Testis (tissue), 3 donors: ENCODE measurements around the gene STK39. TPM values are rescaled to one million over a fixed set of nuclear protein-coding genes. Genes with fewer than 3 reads are reported as not detected.

Experiments used
- DNase-seq: peaks from one replicate; pipeline ENCODE4 v3.0.0-alpha.2; 2019
- H3K27ac ChIP-seq, 2 donors: fragments of 200-600 bp; sonication (generic); one replicate each; pipeline ENCODE4 v1.5.1; 2019
- H3K27me3 ChIP-seq: fragments of 200-600 bp; sonication (generic); one replicate; pipeline ENCODE4 v1.5.1; 2019
- H3K36me3 ChIP-seq: fragments of 200-600 bp; sonication (generic); one replicate; pipeline ENCODE4 v1.5.1; 2017; ENCODE audit warnings: low read depth; ENCODE audit errors: missing control alignments
- H3K4me1 ChIP-seq: fragments of 200-600 bp; sonication (generic); one replicate; pipeline ENCODE4 v1.5.1; 2019
- H3K4me3 ChIP-seq, 2 donors: fragments of 200-600 bp; sonication (generic); one replicate each; pipeline ENCODE4 v1.5.1; 2017 to 2019
- H3K9me3 ChIP-seq: fragments of 200-600 bp; sonication (generic); one replicate; pipeline ENCODE4 v1.5.1; 2017
- POLR2A ChIP-seq: fragments of 450-650 bp; IDR thresholded peaks from one replicate; pipeline ENCODE4 v1.6.1; 2017; ENCODE audit warnings: antibody characterized with exemption, mild to moderate bottlenecking, moderate library complexity
- WGBS, 2 donors: methylation state at CpG; one replicate each; pipeline ENCODE4 v1.1.5; 2018; 5-methylcytosine and 5-hydroxymethylcytosine counted together
- intact Hi-C: fragments of 100-400 bp; cut with DNase I; formaldehyde crosslinking; loops from one replicate; pipeline ENCODE4 v1.15.1; 2023; ENCODE audit warnings: low total_unique reads
- polyA plus RNA-seq: library from polyadenylated mRNA; stranded (reverse); fragments of 350-450 nt; fragmentation: Illumina TruSeq; extraction: RNeasy Lipid Tissue Mini Kit (QIAGEN cat#74804); gene quantifications from one replicate; pipeline ENCODE4 v1.2.3, GENCODE V29; 2014; ENCODE audit warnings: low read depth, low replicate concordance; ENCODE audit not compliant: insufficient read depth
- total RNA-seq, 2 donors: library from RNA; depleted of rRNA; stranded (reverse); fragments of >200 nt; gene quantifications; one replicate each; pipeline ENCODE4 v1.2.3, GENCODE V29; 2016
- TF ChIP-seq, protein P1 (sequence below), 3 experiments: fragments of 450-650 bp in 2 of 3; fragments of 200-600 bp in 1 of 3; sonication (generic) in 1 of 3; IDR thresholded peaks; one replicate each; pipeline ENCODE4 v1.5.1; 2016 to 2019; ENCODE audit warnings: antibody characterized with exemption in 3 of 3, mild to moderate bottlenecking in 2 of 3, moderate library complexity in 1 of 3

The STK39 gene
- total and polyA plus RNA-seq, 3 donors from 2014 or later, result 26.4 to 70.7 (median 41.8) TPM

DNA sequence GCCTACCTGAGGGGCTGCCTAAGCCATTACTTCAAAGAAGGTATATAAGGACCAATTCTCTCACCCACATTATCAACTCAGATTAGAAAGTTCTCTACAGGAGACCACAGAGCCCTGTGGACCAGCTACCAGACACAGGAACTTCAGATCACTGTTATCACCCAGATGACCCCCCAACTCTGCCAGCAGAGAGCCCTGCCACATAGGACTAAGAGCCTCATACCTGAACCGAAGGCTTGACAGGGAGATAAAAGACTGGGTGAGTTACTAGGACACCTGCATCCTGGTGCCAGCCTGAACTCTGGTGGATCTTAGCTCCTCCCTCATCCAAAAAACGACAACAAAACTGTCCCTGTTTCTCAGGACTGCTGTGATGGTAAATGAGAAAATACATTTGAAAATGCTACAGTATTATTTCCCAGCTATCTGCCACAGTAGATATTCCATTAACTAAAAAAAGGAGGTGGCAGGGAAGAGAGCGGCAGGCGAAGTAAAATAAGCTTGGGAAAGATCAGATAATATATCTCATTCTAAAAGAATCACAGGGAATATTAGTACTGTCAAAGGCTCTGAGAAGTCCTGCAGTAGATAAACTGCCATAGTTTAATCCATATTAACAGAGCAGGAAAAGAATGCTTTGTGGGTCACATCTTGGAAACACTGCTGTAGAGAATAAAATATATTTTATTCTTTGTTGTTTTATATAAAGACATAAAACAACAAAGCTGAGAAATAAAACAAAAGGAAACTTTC, 79.7 kb downstream of the STK39 start:
- Histone ChIP-seq H3K4me1 (no peaks in the 10 kb centered on the region), H3K36me3 (no peaks in the 10 kb centered on the region), H3K27ac (no peak overlapping the region), H3K27me3 (no peaks in the 10 kb centered on the region), H3K4me3 (no peak overlapping the region), H3K9me3 (no peaks in the 10 kb centered on the region)
- intact Hi-C loops, result no loop called here
- no peak for DNase-seq
- no peak for TF ChIP-seq POLR2A
- TF ChIP-seq, protein P1, sequence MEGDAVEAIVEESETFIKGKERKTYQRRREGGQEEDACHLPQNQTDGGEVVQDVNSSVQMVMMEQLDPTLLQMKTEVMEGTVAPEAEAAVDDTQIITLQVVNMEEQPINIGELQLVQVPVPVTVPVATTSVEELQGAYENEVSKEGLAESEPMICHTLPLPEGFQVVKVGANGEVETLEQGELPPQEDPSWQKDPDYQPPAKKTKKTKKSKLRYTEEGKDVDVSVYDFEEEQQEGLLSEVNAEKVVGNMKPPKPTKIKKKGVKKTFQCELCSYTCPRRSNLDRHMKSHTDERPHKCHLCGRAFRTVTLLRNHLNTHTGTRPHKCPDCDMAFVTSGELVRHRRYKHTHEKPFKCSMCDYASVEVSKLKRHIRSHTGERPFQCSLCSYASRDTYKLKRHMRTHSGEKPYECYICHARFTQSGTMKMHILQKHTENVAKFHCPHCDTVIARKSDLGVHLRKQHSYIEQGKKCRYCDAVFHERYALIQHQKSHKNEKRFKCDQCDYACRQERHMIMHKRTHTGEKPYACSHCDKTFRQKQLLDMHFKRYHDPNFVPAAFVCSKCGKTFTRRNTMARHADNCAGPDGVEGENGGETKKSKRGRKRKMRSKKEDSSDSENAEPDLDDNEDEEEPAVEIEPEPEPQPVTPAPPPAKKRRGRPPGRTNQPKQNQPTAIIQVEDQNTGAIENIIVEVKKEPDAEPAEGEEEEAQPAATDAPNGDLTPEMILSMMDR (IDR thresholded peaks at IDR 0.05), result no peak
- WGBS, 2 donors, result 84 to 90% methylated on average over 4 of the region's 4 CpGs

DNA sequence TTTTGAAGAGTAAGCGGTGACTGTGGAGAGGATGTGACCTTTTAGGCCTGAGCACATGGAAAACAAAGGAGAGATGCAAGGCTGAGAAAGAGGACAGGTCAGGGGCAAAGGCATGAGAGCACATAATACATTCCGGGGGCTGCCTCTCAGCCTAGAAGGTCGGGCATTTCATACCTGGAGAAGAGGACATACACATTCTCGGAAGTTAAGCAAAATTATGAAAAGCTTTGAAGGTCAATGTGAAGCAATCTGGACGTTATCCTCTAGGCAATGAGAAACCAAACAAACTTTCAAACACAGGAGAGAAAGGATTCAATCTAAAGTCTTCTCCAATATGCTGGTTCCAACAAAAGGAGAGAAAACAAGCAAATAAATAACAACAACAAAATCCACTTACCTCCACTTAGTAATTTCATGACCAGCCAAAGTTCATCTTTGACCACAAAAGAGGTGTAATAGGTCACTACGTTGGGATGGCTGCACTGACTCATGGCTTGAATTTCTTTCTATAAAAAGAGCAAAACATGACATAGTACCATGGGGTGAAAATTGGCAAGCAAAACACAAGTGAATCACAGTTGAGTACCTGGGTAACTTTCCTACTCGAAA, 80.4 kb downstream of the STK39 start:
- no peaks in the 10 kb centered on the region for H3K36me3 ChIP-seq
- H3K27ac ChIP-seq, result no peak overlapping the region
- H3K4me1 ChIP-seq, result no peaks in the 10 kb centered on the region
- WGBS, 2 donors, result 82 to 93% methylated on average over 7 of the region's 7 CpGs
- intact Hi-C loops, result no loop called here
- TF ChIP-seq, protein P1 (IDR thresholded peaks at IDR 0.05), result no peak
- TF ChIP-seq POLR2A, result no peak
- DNase-seq, result no peak
- H3K4me3 ChIP-seq, result no peak overlapping the region
- no peaks in the 10 kb centered on the region for H3K9me3 ChIP-seq
- H3K27me3 ChIP-seq, result no peaks in the 10 kb centered on the region

DNA sequence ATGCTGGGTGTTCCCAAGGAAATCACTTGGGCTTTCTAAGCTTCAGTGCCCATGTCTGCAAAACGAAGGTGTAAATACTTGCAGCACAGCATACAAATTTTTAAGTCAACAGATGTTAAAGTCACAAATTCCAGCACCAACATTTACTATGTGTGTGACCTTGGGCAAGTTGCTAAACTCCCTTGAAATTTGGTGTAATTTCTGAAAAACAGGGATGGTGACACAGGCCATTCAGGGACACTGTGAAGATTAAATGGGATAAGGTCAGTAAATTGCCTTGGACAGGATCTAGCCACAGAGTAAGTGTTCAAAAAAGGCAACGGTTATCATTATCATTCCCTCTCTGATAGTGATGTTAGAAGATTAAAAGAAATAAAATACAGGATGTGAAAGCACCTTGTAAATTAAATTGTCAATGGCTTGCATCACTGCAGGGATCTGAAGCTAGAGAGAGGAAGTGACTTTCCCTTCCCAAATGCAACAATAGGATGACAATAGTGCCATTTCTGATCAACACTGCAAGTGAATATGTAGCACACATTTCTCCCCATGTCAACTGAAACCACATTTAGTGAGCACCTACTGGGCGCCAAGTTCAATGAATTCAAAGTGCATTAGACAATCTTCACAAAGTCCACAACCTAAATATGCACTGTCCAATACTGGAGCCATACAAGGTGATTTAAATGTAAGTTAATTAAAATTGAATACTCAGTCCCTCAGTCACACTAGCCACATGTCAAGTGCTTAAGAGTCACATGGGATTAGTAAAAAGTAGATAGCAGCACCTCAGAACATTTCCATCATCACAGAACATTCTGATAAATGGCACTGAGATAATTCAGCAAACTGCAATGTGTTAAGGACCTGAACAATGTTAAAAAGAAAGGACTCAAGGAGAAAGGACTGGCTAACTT, 81.2 kb downstream of the STK39 start:
- no peak overlapping the region for H3K4me3 ChIP-seq
- intact Hi-C loops, result no loop called here
- H3K27me3 ChIP-seq, result no peaks in the 10 kb centered on the region
- DNase-seq, result no peak
- H3K27ac ChIP-seq, result no peak overlapping the region
- no peak for TF ChIP-seq POLR2A
- TF ChIP-seq, protein P1 (IDR thresholded peaks at IDR 0.05), result no peak
- no peaks in the 10 kb centered on the region for H3K9me3 ChIP-seq
- no peaks in the 10 kb centered on the region for H3K4me1 ChIP-seq
- 61 to 65% methylated on average over 3 of the region's 3 CpGs for WGBS, 2 donors
- no peaks in the 10 kb centered on the region for H3K36me3 ChIP-seq

DNA sequence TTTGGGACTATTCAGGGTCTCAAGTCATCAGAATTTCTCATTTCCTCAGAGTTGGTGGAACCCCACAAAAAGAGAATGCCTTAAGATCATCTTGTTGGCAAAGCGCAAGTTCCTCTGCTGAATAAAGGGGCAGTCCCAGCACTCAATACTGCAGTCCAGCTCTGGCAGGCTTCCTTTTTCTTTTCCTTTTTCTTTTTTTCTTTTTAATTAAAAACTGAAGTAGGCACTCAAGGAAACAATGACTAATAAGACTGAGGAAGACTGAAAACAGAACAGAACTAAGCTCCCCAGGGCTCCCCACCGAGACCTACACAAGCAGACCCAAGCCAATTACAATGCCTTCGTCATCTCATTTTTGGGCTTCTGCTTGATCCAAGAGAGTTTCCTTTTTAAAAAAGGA, 82.0 kb downstream of the STK39 start:
- Histone ChIP-seq H3K4me3 (no peak overlapping the region), H3K27ac (no peak overlapping the region), H3K4me1 (no peaks in the 10 kb centered on the region), H3K27me3 (no peaks in the 10 kb centered on the region), H3K36me3 (no peaks in the 10 kb centered on the region), H3K9me3 (no peaks in the 10 kb centered on the region)
- TF ChIP-seq, protein P1 (IDR thresholded peaks at IDR 0.05), result no peak
- no peak for TF ChIP-seq POLR2A
- no peak for DNase-seq
- 56% methylated on average over 3 of the region's 3 CpGs for whole genome bisulfite sequencing, 2 donors
- intact Hi-C loops, result no loop called here
